HEK293 (cell line): ENCODE results near the gene PWWP2A.

Experiments used
- CTCF ChIA-PET: fragments of 350-600 bp; formaldehyde crosslinking; extraction: SDS; loops from one replicate; lab custom pipeline; 2021; ENCODE audit warnings: antibody characterized with exemption; lab: Yijun Ruan, JAX
- POLR2A ChIA-PET: fragments of 300-600 bp; formaldehyde crosslinking; extraction: SDS; loops from one replicate; lab custom pipeline; 2020; ENCODE audit warnings: antibody characterized with exemption, inconsistent platforms; lab: Yijun Ruan, JAX
- H3K27ac ChIP-seq: fragments of 200-500 bp; sonication (Bioruptor generic); 2 replicates; pipeline ENCODE4 v1.5.1; 2014; ENCODE audit warnings: low read depth, low read length, control low read depth, inconsistent platforms; ENCODE audit errors: extremely low read depth
- H3K36me3 ChIP-seq, 2 experiments: fragments of 200-500 bp in 1 of 2; sonication (Bioruptor generic) in 1 of 2; 1 replicate in 1 of 2; 2 replicates in 1 of 2; pipeline ENCODE4 v1.5.1; 2014 to 2017; ENCODE audit warnings: inconsistent platforms in 2 of 2, low read length in 2 of 2; ENCODE audit not compliant: control insufficient read depth in 2 of 2, insufficient read depth in 1 of 2
- H3K4me1 ChIP-seq: fragments of 200-500 bp; sonication (Bioruptor generic); 2 replicates; pipeline ENCODE4 v1.5.1; 2014; ENCODE audit warnings: mild to moderate bottlenecking, low read length, inconsistent platforms; ENCODE audit not compliant: control insufficient read depth, insufficient read depth
- H3K4me3 ChIP-seq: 2 replicates; pipeline ENCODE4 v1.5.1; 2011; ENCODE audit warnings: low read depth, mild to moderate bottlenecking, control low read depth, low read length, moderate library complexity
- H3K9me3 ChIP-seq: fragments of 200-500 bp; sonication (Bioruptor generic); 2 replicates; pipeline ENCODE4 v1.5.1; 2014; ENCODE audit warnings: low read depth, low read length, inconsistent platforms; ENCODE audit not compliant: control insufficient read depth, insufficient read depth
- FEZF1 ChIP-seq: fragments of 450-650 bp; formaldehyde crosslinking; IDR thresholded peaks from 2 replicates; pipeline ENCODE4 v1.5.1; 2016; ENCODE audit warnings: missing biosample characterization, missing genetic modification characterization
- GLIS1 ChIP-seq: fragments of 450-650 bp; formaldehyde crosslinking; IDR thresholded peaks from 2 replicates; pipeline ENCODE4 v1.5.1; 2016; ENCODE audit warnings: missing biosample characterization, missing genetic modification characterization
- HOXC10 ChIP-seq: sonication (generic); formaldehyde crosslinking; IDR thresholded peaks from 2 replicates; pipeline ENCODE4 v1.8.1; 2023; ENCODE audit warnings: mild to moderate bottlenecking, missing genetic modification reagents
- SCRT2 ChIP-seq: fragments of 450-650 bp; formaldehyde crosslinking; IDR thresholded peaks from 2 replicates; pipeline ENCODE4 v1.5.1; 2016; ENCODE audit warnings: missing biosample characterization, missing genetic modification characterization
- ZFP41 ChIP-seq: fragments of 450-650 bp; formaldehyde crosslinking; IDR thresholded peaks from 2 replicates; pipeline ENCODE4 v1.5.1; 2016; ENCODE audit warnings: missing biosample characterization, missing genetic modification characterization, borderline replicate concordance
- ZNF155 ChIP-seq: fragments of 450-650 bp; formaldehyde crosslinking; IDR thresholded peaks from 2 replicates; pipeline ENCODE4 v1.5.1; 2016; ENCODE audit warnings: missing biosample characterization, missing genetic modification characterization
- ZNF157 ChIP-seq: fragments of 450-650 bp; formaldehyde crosslinking; IDR thresholded peaks from 2 replicates; pipeline ENCODE4 v1.5.1; 2016; ENCODE audit warnings: missing biosample characterization, missing genetic modification characterization
- ZNF354C ChIP-seq: fragments of 450-650 bp; formaldehyde crosslinking; IDR thresholded peaks from 2 replicates; pipeline ENCODE4 v1.5.1; 2016; ENCODE audit warnings: missing biosample characterization, missing genetic modification characterization, low read depth, borderline replicate concordance
- ZNF560 ChIP-seq: fragments of 450-650 bp; formaldehyde crosslinking; IDR thresholded peaks from 2 replicates; pipeline ENCODE4 v1.5.1; 2017; ENCODE audit warnings: missing biosample characterization, missing genetic modification characterization, borderline replicate concordance
- ZNF561 ChIP-seq: fragments of 450-650 bp; IDR thresholded peaks from 2 replicates; pipeline ENCODE4 v1.5.1; 2018; ENCODE audit warnings: missing biosample characterization, missing genetic modification characterization, borderline replicate concordance
- ZNF585B ChIP-seq: fragments of 450-650 bp; formaldehyde crosslinking; IDR thresholded peaks from 2 replicates; pipeline ENCODE4 v1.5.1; 2016; ENCODE audit warnings: missing biosample characterization, missing genetic modification characterization
- ZNF629 ChIP-seq: fragments of 450-650 bp; formaldehyde crosslinking; IDR thresholded peaks from 2 replicates; pipeline ENCODE4 v1.5.1; 2017; ENCODE audit warnings: missing biosample characterization, missing genetic modification characterization
- TF ChIP-seq, protein P1 (sequence below): fragments of 450-650 bp; IDR thresholded peaks from 2 replicates; pipeline ENCODE4 v1.5.1; 2018; ENCODE audit warnings: missing biosample characterization, missing genetic modification characterization
- TF ChIP-seq, protein P2 (sequence below): fragments of 450-650 bp; formaldehyde crosslinking; IDR thresholded peaks from 2 replicates; pipeline ENCODE4 v1.5.1; 2016; ENCODE audit warnings: missing biosample characterization, missing genetic modification characterization
- TF ChIP-seq, protein P3 (sequence below): fragments of 450-650 bp; formaldehyde crosslinking; IDR thresholded peaks from 2 replicates; pipeline ENCODE4 v1.5.1; 2016; ENCODE audit warnings: missing biosample characterization, missing genetic modification characterization, low read depth
- TF ChIP-seq, protein P4 (sequence below): fragments of 450-650 bp; IDR thresholded peaks from 2 replicates; pipeline ENCODE4 v1.5.1; 2018; ENCODE audit warnings: missing biosample characterization, mild to moderate bottlenecking, missing genetic modification characterization
- TF ChIP-seq, protein P5 (sequence below): fragments of 450-650 bp; formaldehyde crosslinking; IDR thresholded peaks from 2 replicates; pipeline ENCODE4 v1.5.1; 2017; ENCODE audit warnings: missing biosample characterization, missing genetic modification characterization
- TF ChIP-seq, protein P6 (sequence below): fragments of 450-650 bp; formaldehyde crosslinking; conservative IDR thresholded peaks from 2 replicates; pipeline ENCODE4 v1.5.1; 2016; ENCODE audit warnings: low read depth, missing biosample characterization, missing genetic modification characterization

The PWWP2A gene, protein sequence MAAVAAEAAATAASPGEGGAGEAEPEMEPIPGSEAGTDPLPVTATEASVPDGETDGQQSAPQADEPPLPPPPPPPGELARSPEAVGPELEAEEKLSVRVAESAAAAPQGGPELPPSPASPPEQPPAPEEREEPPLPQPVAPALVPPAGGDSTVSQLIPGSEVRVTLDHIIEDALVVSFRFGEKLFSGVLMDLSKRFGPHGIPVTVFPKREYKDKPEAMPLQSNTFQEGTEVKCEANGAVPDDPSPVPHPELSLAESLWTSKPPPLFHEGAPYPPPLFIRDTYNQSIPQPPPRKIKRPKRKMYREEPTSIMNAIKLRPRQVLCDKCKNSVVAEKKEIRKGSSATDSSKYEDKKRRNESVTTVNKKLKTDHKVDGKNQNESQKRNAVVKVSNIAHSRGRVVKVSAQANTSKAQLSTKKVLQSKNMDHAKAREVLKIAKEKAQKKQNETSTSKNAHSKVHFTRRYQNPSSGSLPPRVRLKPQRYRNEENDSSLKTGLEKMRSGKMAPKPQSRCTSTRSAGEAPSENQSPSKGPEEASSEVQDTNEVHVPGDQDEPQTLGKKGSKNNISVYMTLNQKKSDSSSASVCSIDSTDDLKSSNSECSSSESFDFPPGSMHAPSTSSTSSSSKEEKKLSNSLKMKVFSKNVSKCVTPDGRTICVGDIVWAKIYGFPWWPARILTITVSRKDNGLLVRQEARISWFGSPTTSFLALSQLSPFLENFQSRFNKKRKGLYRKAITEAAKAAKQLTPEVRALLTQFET

DNA sequence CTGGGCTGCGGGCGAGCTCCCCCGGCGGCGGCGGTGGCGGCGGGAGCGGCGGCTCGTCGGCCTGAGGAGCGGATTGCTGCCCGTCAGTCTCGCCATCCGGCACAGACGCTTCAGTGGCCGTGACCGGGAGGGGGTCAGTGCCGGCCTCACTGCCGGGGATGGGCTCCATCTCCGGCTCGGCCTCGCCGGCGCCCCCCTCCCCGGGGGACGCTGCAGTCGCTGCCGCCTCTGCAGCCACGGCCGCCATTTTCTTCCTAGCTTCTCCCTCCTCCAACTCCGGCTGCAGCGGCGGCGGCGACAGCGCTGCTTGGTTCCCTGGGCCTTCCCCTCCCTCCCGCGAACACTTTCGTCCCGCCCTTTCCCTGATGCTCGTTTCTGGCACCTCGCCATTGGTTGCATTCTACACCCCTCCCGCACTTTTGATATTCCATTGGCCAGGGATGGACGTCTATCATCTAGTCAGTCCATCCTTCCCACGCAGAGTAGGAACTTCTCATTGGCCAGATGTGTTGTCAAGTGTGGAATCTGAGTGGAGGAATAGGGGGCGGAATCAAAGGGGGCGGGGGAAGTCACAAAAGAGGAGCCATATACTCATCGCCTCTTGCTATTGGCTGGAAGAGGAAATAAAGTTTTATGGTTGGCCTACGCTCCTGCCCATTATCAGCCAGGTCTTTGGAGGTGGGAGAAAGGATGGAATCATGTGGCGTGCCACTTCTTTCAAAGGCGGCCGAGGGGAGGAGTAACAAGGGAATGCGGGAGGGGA is at the start of gene PWWP2A:
PWWP2A (minus strand) TSS at position 309 of the 763 bp plus-strand sequence; CDS start at position 247, 62 bp downstream.
- H3K4me3 ChIP-seq, result peak within 1 kb of the TSS; percentile 86
- ChIA-PET POLR2A (interaction anchor here (0.9 to 1.6 kb wide), 4 partner anchors 43 to 78 kb away, joined by 3 to 10 read pairs (median 3); no protein-coding TSS in a partner anchor), CTCF (interaction anchor here (0.6 to 1.3 kb wide), 3 partner anchors 38 to 231 kb away, joined by 3 to 5 read pairs (median 4); no protein-coding TSS in a partner anchor)
- H3K36me3 ChIP-seq, result peaks cover 22 to 27% of the 10 kb centered on the region in 2 experiments; a peak in 2 of 3 replicates
- peak within 1 kb of the TSS; percentile 86; the same call in 1 of the 2 replicates for H3K27ac ChIP-seq
- peaks cover 4% of the 10 kb centered on the region; the same call in 1 of the 2 replicates for H3K4me1 ChIP-seq
- no peaks in the 10 kb centered on the region for H3K9me3 ChIP-seq
- TF ChIP-seq, protein P1, sequence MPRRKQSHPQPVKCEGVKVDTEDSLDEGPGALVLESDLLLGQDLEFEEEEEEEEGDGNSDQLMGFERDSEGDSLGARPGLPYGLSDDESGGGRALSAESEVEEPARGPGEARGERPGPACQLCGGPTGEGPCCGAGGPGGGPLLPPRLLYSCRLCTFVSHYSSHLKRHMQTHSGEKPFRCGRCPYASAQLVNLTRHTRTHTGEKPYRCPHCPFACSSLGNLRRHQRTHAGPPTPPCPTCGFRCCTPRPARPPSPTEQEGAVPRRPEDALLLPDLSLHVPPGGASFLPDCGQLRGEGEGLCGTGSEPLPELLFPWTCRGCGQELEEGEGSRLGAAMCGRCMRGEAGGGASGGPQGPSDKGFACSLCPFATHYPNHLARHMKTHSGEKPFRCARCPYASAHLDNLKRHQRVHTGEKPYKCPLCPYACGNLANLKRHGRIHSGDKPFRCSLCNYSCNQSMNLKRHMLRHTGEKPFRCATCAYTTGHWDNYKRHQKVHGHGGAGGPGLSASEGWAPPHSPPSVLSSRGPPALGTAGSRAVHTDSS, result no peak
- TF ChIP-seq FEZF1 (peak; percentile 99), ZNF354C (tag by site-specific recombination) (no peak), ZFP41 (no peak), ZNF629 (tag by site-specific recombination) (peak; percentile 40; the same call in 1 of the 2 replicates), GLIS1 (peak; percentile 81), ZNF155 (no peak), ZNF157 (no peak), HOXC10 (peak; percentile 84; the same call in 1 of the 2 replicates), SCRT2 (tag by site-specific recombination) (no peak), ZNF561 (tag by site-specific recombination) (0 out of 2 replicates have a peak, but pooled peaks have one; percentile 13), ZNF560 (tag by site-specific recombination) (peak; percentile 60; the same call in 1 of the 2 replicates), ZNF585B (tag by site-specific recombination) (no peak)
- TF ChIP-seq, protein P2, sequence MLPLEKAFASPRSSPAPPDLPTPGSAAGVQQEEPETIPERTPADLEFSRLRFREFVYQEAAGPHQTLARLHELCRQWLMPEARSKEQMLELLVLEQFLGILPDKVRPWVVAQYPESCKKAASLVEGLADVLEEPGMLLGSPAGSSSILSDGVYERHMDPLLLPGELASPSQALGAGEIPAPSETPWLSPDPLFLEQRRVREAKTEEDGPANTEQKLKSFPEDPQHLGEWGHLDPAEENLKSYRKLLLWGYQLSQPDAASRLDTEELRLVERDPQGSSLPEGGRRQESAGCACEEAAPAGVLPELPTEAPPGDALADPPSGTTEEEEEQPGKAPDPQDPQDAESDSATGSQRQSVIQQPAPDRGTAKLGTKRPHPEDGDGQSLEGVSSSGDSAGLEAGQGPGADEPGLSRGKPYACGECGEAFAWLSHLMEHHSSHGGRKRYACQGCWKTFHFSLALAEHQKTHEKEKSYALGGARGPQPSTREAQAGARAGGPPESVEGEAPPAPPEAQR, result no peak
- TF ChIP-seq, protein P3, sequence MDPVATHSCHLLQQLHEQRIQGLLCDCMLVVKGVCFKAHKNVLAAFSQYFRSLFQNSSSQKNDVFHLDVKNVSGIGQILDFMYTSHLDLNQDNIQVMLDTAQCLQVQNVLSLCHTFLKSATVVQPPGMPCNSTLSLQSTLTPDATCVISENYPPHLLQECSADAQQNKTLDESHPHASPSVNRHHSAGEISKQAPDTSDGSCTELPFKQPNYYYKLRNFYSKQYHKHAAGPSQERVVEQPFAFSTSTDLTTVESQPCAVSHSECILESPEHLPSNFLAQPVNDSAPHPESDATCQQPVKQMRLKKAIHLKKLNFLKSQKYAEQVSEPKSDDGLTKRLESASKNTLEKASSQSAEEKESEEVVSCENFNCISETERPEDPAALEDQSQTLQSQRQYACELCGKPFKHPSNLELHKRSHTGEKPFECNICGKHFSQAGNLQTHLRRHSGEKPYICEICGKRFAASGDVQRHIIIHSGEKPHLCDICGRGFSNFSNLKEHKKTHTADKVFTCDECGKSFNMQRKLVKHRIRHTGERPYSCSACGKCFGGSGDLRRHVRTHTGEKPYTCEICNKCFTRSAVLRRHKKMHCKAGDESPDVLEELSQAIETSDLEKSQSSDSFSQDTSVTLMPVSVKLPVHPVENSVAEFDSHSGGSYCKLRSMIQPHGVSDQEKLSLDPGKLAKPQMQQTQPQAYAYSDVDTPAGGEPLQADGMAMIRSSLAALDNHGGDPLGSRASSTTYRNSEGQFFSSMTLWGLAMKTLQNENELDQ (tag by site-specific recombination), result no peak
- TF ChIP-seq, protein P4, sequence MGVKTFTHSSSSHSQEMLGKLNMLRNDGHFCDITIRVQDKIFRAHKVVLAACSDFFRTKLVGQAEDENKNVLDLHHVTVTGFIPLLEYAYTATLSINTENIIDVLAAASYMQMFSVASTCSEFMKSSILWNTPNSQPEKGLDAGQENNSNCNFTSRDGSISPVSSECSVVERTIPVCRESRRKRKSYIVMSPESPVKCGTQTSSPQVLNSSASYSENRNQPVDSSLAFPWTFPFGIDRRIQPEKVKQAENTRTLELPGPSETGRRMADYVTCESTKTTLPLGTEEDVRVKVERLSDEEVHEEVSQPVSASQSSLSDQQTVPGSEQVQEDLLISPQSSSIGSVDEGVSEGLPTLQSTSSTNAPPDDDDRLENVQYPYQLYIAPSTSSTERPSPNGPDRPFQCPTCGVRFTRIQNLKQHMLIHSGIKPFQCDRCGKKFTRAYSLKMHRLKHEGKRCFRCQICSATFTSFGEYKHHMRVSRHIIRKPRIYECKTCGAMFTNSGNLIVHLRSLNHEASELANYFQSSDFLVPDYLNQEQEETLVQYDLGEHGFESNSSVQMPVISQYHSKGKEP (tag by site-specific recombination), result peak; percentile 71; the same call in 1 of the 2 replicates
- TF ChIP-seq, protein P5, sequence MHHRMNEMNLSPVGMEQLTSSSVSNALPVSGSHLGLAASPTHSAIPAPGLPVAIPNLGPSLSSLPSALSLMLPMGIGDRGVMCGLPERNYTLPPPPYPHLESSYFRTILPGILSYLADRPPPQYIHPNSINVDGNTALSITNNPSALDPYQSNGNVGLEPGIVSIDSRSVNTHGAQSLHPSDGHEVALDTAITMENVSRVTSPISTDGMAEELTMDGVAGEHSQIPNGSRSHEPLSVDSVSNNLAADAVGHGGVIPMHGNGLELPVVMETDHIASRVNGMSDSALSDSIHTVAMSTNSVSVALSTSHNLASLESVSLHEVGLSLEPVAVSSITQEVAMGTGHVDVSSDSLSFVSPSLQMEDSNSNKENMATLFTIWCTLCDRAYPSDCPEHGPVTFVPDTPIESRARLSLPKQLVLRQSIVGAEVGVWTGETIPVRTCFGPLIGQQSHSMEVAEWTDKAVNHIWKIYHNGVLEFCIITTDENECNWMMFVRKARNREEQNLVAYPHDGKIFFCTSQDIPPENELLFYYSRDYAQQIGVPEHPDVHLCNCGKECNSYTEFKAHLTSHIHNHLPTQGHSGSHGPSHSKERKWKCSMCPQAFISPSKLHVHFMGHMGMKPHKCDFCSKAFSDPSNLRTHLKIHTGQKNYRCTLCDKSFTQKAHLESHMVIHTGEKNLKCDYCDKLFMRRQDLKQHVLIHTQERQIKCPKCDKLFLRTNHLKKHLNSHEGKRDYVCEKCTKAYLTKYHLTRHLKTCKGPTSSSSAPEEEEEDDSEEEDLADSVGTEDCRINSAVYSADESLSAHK (tag by site-specific recombination), result no peak
- TF ChIP-seq, protein P6, sequence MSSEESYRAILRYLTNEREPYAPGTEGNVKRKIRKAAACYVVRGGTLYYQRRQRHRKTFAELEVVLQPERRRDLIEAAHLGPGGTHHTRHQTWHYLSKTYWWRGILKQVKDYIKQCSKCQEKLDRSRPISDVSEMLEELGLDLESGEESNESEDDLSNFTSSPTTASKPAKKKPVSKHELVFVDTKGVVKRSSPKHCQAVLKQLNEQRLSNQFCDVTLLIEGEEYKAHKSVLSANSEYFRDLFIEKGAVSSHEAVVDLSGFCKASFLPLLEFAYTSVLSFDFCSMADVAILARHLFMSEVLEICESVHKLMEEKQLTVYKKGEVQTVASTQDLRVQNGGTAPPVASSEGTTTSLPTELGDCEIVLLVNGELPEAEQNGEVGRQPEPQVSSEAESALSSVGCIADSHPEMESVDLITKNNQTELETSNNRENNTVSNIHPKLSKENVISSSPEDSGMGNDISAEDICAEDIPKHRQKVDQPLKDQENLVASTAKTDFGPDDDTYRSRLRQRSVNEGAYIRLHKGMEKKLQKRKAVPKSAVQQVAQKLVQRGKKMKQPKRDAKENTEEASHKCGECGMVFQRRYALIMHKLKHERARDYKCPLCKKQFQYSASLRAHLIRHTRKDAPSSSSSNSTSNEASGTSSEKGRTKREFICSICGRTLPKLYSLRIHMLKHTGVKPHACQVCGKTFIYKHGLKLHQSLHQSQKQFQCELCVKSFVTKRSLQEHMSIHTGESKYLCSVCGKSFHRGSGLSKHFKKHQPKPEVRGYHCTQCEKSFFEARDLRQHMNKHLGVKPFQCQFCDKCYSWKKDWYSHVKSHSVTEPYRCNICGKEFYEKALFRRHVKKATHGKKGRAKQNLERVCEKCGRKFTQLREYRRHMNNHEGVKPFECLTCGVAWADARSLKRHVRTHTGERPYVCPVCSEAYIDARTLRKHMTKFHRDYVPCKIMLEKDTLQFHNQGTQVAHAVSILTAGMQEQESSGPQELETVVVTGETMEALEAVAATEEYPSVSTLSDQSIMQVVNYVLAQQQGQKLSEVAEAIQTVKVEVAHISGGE (tag by site-specific recombination), result no peak
